GM15510 (cell line): Measurements from ENCODE around the gene SPIN1.

Experiments used
- POLR2A ChIP-seq: IDR thresholded peaks from 3 replicates; pipeline ENCODE4 v1.6.1; 2011; ENCODE audit warnings: borderline replicate concordance; ENCODE audit not compliant: insufficient read length; ENCODE audit errors: extremely low read depth

The SPIN1 gene

DNA sequence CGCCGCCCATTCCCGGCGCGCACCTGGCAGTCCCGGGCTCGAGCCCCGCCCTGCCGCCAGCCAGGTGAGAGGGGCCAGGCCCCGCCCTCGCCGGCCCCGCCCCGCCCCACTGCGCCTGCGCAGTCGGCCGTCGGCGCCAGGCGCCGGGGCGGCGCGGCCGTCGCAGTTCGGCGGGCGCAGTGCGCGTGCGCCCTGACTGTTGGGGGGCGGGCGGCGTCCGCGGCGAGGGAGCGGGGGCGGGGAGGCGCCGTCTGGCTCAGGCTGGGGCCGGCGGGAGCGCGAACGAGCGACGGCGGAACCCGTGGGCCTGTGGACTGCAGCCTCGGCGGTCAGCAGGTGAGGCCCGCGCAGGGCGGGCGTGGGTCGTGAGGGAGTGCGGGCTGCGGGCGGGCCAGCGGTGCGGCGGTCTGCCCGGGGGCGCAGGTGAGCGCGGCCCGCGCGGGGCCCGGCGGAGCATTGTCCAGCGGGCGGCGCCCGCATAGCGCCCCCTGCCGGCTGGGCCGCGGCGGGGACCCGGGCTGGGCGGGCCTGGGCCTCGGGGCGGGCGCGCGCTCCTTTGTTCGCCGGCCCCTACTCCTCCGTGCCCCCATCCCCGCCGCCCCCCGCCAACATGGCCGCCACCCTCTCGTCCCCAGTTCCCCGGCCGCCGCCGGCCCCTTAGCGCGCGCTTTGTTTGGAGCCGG is at the start of gene SPIN1:
SPIN1 (plus strand) TSS at position 242 of the 683 bp plus-strand sequence. CDS start 38,096 bp downstream, outside the sequence.
- TF ChIP-seq POLR2A = peak; percentile 64

DNA sequence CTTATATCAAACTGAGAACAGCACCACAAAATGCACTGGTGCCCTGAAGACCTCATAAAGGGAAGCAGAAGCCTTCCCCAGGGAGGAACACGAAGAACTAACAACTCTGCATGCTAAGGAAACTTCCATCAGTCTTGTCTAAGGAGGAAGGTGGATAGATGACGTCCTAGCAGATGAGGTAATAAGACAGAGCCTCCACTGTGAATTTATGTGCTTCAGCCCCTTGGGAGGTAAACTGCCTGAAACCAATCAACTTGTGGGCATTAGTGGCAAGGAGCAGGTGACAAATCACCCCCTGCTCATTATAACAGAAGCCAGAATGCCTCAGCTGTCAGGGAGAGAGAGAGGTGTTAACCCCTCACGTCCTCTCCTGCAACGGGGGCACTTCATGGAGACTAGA is 48.9 kb upstream of the SPIN1 start:
- TF ChIP-seq POLR2A = no peak

DNA sequence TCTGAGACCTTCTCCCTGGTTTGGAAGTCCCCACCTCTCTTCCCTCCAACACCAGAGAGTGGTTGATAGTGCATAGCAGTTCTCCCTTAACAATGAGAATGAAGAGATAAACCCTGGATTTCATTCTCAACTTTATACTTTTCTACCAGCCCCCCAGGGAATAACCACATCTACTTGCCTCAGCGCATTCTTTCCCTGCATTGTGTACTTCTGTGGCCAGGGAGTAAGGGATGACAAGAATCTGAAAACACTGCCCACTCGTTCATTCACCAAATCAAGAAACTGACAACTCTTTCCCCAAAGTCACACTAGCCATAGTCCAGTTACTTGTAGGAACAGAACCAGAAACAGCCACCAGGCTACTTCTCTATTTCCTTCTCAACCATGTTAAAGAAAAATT is 46.0 kb upstream of the SPIN1 start:
- TF ChIP-seq POLR2A = no peak

DNA sequence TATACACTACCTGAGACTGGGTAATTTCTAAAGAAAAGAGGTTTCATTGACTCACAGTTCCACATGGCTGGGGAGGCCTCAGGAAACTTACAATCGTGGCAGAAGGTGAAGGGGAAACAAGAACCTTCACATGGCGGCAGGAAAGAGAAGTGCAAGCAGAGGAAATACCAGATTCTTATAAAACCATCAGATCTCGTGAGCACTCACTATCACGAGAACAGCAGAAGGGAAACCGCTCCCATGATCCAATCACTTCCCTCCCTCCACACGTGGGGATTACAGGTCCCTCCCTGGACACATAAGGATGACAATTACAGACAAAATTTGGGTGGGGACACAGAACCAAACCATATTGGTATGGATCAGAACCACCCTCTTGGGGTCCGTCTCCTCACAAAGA is 44.2 kb upstream of the SPIN1 start:
- TF ChIP-seq POLR2A = no peak

DNA sequence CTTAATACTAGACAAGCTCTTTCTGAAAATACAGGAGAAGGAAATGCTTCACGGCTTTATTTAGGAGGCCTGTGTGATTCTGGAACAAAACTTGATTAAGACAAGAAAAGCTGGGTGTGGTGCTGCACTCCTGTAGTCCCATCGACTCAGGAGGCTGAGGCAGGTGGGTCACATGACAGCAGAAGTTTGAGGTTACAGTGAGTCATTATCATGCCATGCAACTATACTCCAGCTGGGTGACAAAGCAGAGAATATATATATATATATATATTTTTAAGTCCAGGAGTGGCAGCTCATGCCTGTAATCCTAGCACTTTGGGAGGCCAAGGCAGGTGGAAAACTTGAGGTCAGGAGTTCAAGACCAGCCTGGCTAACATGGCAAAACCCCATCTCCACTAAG is 33.1 kb upstream of the SPIN1 start:
- no peak for TF ChIP-seq POLR2A

DNA sequence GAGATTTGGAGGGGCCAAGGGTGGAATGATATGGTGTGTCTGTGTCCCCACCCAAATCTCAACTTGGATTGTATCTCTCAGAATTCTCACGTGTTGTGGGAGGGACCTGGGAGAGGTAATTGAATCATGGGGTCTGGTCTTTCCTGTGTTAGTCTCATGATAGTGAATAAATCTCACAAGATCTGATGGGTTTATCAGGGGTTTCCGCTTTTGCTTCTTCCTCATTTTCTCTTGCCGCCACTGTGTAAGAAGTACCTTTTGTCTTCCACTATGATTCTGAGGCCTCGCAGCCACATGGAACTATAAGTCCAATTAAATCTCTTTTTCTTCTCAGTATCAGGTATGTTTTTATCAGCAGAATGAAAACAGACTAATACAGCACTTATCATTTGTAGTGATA is 29.5 kb upstream of the SPIN1 start:
- TF ChIP-seq POLR2A = no peak

DNA sequence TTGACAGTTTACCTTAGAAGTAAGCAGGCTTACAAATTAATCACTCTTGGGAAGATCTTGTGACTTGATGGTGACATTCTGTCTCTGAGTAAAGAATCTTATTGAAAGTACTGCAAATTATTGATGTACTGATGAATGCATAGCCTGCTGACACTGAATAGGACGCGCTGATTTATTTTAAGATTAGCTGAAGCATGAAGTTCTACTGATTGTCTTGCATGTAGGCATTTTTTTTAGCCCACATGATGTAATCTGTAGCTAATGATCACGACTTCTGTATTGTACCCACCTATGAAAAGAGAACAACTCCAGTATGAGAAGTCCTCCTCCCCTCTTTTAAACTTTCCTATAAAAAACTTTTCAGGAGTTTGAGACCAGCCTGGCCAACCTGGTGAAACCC is 28.3 kb upstream of the SPIN1 start:
- no peak for TF ChIP-seq POLR2A

DNA sequence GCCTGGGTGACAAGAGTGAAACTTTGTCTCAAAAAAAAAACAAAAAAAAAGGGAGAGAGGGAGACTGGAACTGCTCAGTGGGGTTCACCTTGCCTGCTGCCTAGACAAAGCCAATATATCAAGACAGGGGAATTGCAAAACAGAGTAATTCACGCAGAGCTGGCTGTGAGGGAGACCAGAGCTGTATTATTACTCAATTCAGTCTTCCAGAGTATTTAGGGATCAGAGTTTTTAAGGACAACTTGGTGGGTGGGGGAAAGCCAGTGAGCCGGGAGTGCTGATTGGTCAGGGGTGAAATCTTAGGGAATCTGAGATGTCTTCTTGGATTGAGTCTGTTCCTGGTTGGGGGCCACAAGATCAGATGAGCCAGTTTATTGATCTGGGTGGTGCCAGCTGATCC is 25.6 kb upstream of the SPIN1 start:
- TF ChIP-seq POLR2A = no peak

DNA sequence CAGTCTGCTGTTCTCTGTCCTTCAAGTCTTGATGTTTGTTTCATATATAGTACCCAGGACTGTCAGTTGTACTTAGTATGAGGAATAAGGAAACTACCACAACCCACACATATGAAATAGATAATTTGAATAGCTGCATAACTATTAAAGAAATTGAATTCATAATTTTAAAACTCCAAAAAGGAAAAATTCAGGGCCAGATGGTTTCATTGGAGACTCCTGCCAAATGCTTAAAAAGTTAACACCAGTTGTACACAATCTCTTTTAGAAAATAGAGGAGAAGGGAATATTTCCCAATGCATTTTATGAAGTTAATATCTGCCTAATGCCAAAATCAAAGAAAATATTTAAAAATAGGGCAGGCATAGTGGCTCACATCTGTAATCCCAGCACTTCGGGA is 24.6 kb upstream of the SPIN1 start:
- TF ChIP-seq POLR2A = no peak

DNA sequence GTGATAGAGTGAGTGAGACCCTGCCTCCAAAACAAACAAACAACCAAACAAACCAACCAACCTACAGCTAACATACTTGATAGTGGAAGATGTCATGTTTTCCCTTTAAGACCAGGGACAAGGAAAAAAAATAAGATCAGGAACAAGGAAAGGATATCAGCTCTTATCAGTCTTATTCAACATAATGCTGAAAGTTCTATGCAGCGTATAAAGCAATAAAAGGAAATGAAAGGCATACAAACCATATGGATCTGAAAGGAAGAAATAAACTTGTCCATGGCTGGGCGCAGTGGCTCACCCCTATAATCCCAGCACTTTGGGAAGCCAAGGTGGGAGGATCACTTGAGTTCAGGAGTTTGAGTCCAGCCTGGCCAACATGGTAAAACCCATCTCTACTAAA is 23.5 kb upstream of the SPIN1 start:
- no peak for TF ChIP-seq POLR2A

DNA sequence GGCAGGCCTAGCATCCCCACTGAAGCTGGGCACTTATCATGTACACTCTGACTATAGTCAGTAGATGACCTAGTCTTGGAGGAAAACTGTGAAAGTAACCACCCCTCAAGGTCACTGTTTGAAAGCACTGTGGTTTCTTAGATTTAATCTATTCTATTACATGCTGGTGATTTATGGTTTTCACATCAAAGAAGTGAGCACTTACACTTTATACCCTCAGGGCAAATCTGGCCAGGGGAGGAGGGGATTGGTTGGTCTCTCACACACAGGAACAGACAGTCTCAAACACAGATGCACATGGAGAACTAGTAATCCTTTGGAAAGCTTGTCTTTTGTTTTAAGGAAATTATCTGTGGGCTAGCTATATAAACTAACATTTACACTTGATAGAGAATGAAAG is 17.9 kb upstream of the SPIN1 start:
- no peak for TF ChIP-seq POLR2A

DNA sequence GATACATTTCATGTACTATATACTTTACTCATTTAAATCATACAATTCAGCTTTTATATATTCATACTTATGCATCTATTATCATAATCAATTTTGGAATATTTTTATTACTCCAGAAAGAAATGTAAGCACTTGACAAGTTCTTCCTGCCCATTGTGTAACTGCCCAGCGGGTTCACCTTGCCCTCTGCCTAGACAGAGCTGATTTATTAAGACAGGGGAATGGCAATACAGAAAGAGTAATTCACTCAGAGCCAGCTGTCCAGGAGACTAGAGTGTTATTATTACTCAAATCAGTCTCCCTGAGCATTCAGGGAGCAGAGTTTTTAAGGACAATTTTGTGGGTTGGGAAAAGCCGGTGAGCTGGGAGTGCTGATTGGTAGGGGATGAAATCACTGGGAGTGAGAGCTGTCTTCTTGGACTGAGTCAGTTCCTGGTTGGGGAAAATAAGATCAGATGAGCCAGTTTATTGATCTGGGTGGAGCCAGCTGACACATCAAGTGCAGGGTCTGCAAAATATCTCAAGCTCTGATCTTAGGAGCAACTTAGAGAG is 16.1 kb upstream of the SPIN1 start:
- TF ChIP-seq POLR2A = no peak

DNA sequence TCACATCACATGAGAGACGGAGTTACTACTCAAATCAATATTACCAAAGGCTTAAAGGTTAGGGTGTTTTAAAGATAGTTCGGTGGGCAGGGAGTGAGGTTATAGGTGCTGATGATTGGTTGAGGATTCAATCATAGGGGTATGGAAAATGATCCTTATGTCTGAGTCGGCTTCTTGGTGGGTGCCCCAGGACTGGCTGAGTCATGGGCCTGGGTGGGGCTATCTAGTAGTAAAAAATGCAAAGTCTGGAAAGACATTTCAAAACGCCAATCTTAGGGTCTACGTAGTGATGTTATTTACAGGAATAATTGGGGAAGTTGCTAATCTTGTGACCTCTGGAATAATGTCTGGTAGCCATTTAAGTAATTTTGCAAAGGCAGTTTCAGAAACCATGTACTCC is 15.2 kb upstream of the SPIN1 start:
- no peak for TF ChIP-seq POLR2A

DNA sequence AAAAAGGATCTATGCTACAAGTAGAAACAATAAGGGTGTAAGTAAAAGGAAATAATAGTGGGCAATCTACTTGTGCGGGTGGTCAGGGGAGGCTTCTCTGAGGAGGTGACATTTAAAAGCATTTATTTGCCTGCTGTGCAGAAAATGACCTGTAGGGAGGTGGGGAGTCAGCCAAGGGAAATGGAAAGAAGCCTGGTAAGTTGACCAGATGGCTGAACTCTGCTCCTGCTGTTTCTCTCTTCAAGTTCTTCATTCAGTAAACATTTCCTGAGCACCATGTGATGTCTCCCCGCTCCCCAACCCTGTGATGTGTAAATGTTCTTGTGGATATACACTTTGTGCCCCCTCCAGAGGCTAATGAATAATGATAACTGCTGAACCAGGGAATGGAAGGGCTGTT is 9.9 kb upstream of the SPIN1 start:
- no peak for TF ChIP-seq POLR2A

DNA sequence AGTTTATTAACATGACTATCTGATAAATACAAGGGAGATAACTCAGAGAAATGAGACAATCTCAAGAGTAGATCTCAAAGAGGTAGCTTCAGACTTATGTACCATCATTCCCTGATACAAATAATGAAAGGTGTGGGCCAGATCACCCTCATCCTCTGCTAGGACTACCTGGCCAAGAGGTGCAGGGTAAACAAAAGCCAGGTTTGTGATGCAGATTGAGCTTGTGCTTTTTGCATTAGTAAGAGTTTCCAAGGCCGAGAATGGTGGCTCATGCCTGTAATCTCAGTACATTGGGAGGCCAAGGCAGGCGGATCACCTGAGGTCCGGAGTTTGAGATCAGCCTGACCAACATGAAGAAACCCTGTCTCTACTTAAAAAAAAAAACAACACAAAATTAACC is 8.9 kb upstream of the SPIN1 start:
- no peak for TF ChIP-seq POLR2A

DNA sequence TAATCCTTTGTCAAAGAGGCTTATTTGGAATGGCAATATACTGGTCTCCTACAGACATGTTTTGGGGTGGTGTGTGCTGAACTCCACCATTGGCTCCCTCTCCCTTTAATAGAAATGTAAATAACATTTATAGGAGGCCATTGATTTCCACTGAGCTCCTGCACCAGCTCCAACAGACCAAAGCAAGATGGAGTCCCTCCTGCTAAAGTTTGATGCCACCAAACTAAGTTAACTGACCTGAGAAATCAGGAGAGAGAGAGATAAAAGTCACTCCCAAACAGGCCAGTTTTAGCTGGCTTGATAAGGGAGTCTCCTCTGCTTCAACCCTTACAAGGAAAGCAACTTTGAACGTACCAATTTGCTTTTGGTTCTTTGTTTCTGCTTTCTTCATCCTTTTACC is 8.1 kb upstream of the SPIN1 start:
- TF ChIP-seq POLR2A = no peak

DNA sequence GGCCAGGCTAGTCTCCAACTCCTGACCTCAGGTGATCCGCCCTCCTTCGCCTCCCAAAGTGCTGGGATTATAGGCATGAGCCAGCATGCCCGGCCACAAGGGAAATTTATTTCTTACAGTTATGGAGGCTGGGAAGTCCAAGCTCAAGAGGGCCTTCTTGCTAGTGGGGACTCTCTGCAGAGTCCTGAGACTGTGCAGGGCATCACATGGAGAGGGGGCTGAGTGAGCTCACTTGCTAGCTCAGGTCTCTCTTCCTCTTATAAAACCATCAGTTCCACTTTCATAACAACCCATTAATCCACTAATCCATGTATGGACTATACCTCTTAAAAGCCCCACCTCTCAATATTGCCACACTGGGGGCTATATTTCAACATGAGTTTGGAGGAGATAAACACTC is 5.1 kb upstream of the SPIN1 start:
- no peak for TF ChIP-seq POLR2A
